ENCODE data around the gene UBQLNL.

Gene UBQLNL

GRCh38 chr11:5528495-5528894 lies 12.0 kb upstream of the UBQLNL start:
- DNase-seq (no peak), ATAC-seq (ENCODE audit: insufficient read depth, low read depth) (no peak)
- H3K4me1 ChIP-seq (ENCODE audit: insufficient read depth, low read length), result no peaks in the 10 kb centered on the region
- H3K36me3 ChIP-seq (ENCODE audit: insufficient read depth, low read length), result no peaks in the 10 kb centered on the region
- H3K79me2 ChIP-seq (ENCODE audit: insufficient read depth, low read length), result no peaks in the 10 kb centered on the region
- H3K9me3 ChIP-seq (ENCODE audit: insufficient read depth, low read length, severe bottlenecking), result no peaks in the 10 kb centered on the region
- no peak overlapping the region for H3K27ac ChIP-seq (ENCODE audit: low read length)
- no peak overlapping the region for H3K9ac ChIP-seq (ENCODE audit: low read depth, low read length)
- peaks cover 6% of the 10 kb centered on the region for H3K27me3 ChIP-seq (ENCODE audit: insufficient read depth, low read length, poor library complexity)
- no peak overlapping the region for H3K4me2 ChIP-seq (ENCODE audit: insufficient read depth, low read length)
- TF ChIP-seq CTCF (IDR thresholded peaks at IDR 0.05; ENCODE audit: borderline replicate concordance, extremely low read depth, low read length, poor library complexity, severe bottlenecking), result no peak
- TF ChIP-seq EZH2 (IDR thresholded peaks at IDR 0.05; ENCODE audit: borderline replicate concordance, low read depth, low read length, severe bottlenecking), result no peak
- no peak overlapping the region for H3K4me3 ChIP-seq (ENCODE audit: low read depth in 1 of 2, low read length in 2 of 2)
- H4K20me1 ChIP-seq (ENCODE audit: insufficient read depth, low read length), result no peaks in the 10 kb centered on the region
- H2AFZ ChIP-seq (ENCODE audit: low read depth, low read length), result no peak overlapping the region

DNA sequence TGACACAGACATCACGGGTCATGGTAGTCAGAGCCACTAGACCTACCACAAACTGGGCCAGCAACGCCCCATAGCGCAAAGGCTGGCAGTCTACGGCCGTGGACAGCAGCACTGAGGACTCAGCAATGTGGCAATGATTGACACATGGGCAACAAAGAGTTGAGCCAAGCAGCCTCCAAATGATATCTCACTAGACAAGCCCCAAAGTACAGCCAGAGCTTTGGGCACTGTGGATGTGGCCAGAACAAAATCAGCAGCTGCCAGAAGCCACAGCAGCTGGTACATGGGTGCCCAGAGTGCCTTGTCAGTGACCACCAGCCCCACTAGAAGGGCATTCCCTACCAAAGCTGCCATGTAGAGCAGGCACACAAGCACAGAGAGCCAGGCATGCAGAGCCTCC lies 11.2 kb upstream of the UBQLNL start:
- TF ChIP-seq CTCF (IDR thresholded peaks at IDR 0.05; ENCODE audit: borderline replicate concordance, extremely low read depth, low read length, poor library complexity, severe bottlenecking), result no peak
- TF ChIP-seq EZH2 (IDR thresholded peaks at IDR 0.05; ENCODE audit: borderline replicate concordance, low read depth, low read length, severe bottlenecking), result no peak
- no peak overlapping the region for H3K4me2 ChIP-seq (ENCODE audit: insufficient read depth, low read length)
- no peak overlapping the region for H3K27ac ChIP-seq (ENCODE audit: low read length)
- no peak overlapping the region for H3K4me3 ChIP-seq (ENCODE audit: low read depth in 1 of 2, low read length in 2 of 2)
- no peaks in the 10 kb centered on the region for H3K9me3 ChIP-seq (ENCODE audit: insufficient read depth, low read length, severe bottlenecking)
- DNase-seq, result no peak
- H3K36me3 ChIP-seq (ENCODE audit: insufficient read depth, low read length), result no peaks in the 10 kb centered on the region
- no peaks in the 10 kb centered on the region for H3K79me2 ChIP-seq (ENCODE audit: insufficient read depth, low read length)
- H3K4me1 ChIP-seq (ENCODE audit: insufficient read depth, low read length), result no peaks in the 10 kb centered on the region
- peaks cover 6% of the 10 kb centered on the region for H3K27me3 ChIP-seq (ENCODE audit: insufficient read depth, low read length, poor library complexity)
- H3K9ac ChIP-seq (ENCODE audit: low read depth, low read length), result no peak overlapping the region
- H2AFZ ChIP-seq (ENCODE audit: low read depth, low read length), result no peak overlapping the region
- H4K20me1 ChIP-seq (ENCODE audit: insufficient read depth, low read length), result no peaks in the 10 kb centered on the region
- ATAC-seq (ENCODE audit: insufficient read depth, low read depth), result no peak

DNA sequence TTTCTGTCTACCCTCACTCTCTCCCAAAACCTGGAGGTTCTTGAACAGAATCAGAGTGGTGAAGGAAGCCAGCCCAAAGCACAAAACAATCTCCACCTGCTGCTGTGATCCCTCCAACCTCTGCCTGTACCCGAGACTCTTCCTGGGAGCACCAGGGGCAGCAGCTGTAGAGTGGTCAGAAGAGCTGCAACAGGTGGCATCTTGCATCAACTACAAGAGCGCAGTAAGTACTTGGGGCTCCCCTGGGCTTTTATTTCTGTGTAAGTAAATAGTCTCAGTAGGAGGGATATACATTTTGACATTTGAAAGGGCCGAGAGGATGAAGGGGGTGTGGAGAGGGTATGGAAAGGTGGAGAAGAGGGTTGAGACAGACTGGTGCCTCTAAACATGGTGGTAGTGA lies 8.3 kb upstream of the UBQLNL start:
- H3K27me3 ChIP-seq (ENCODE audit: insufficient read depth, low read length, poor library complexity), result peaks cover 2% of the 10 kb centered on the region
- ATAC-seq (ENCODE audit: insufficient read depth, low read depth), result no peak
- H2AFZ ChIP-seq (ENCODE audit: low read depth, low read length), result no peak overlapping the region
- no peak overlapping the region for H3K9ac ChIP-seq (ENCODE audit: low read depth, low read length)
- no peaks in the 10 kb centered on the region for H3K4me1 ChIP-seq (ENCODE audit: insufficient read depth, low read length)
- no peak for TF ChIP-seq CTCF (IDR thresholded peaks at IDR 0.05; ENCODE audit: borderline replicate concordance, extremely low read depth, low read length, poor library complexity, severe bottlenecking)
- no peak for TF ChIP-seq EZH2 (IDR thresholded peaks at IDR 0.05; ENCODE audit: borderline replicate concordance, low read depth, low read length, severe bottlenecking)
- H3K4me3 ChIP-seq (ENCODE audit: low read depth in 1 of 2, low read length in 2 of 2), result no peak overlapping the region
- H4K20me1 ChIP-seq (ENCODE audit: insufficient read depth, low read length), result no peaks in the 10 kb centered on the region
- H3K27ac ChIP-seq (ENCODE audit: low read length), result no peak overlapping the region
- DNase-seq, result no peak
- H3K4me2 ChIP-seq (ENCODE audit: insufficient read depth, low read length), result no peak overlapping the region
- H3K36me3 ChIP-seq (ENCODE audit: insufficient read depth, low read length), result no peaks in the 10 kb centered on the region
- no peaks in the 10 kb centered on the region for H3K79me2 ChIP-seq (ENCODE audit: insufficient read depth, low read length)
- H3K9me3 ChIP-seq (ENCODE audit: insufficient read depth, low read length, severe bottlenecking), result no peaks in the 10 kb centered on the region

GRCh38 chr11:5522308-5522707 lies 5.8 kb upstream of the UBQLNL start:
- TF ChIP-seq CTCF (IDR thresholded peaks at IDR 0.05; ENCODE audit: borderline replicate concordance, extremely low read depth, low read length, poor library complexity, severe bottlenecking) (no peak), EZH2 (IDR thresholded peaks at IDR 0.05; ENCODE audit: borderline replicate concordance, low read depth, low read length, severe bottlenecking) (no peak)
- H3K4me1 ChIP-seq (ENCODE audit: insufficient read depth, low read length), result no peaks in the 10 kb centered on the region
- H3K27me3 ChIP-seq (ENCODE audit: insufficient read depth, low read length, poor library complexity), result no peaks in the 10 kb centered on the region
- no peak overlapping the region for H3K9ac ChIP-seq (ENCODE audit: low read depth, low read length)
- no peak overlapping the region for H3K4me2 ChIP-seq (ENCODE audit: insufficient read depth, low read length)
- no peak overlapping the region for H3K4me3 ChIP-seq (ENCODE audit: low read depth in 1 of 2, low read length in 2 of 2)
- ATAC-seq (ENCODE audit: insufficient read depth, low read depth), result no peak
- no peak overlapping the region for H2AFZ ChIP-seq (ENCODE audit: low read depth, low read length)
- H4K20me1 ChIP-seq (ENCODE audit: insufficient read depth, low read length), result no peaks in the 10 kb centered on the region
- H3K9me3 ChIP-seq (ENCODE audit: insufficient read depth, low read length, severe bottlenecking), result no peaks in the 10 kb centered on the region
- no peak overlapping the region for H3K27ac ChIP-seq (ENCODE audit: low read length)
- H3K36me3 ChIP-seq (ENCODE audit: insufficient read depth, low read length), result no peaks in the 10 kb centered on the region
- no peak for DNase-seq
- H3K79me2 ChIP-seq (ENCODE audit: insufficient read depth, low read length), result no peaks in the 10 kb centered on the region
